Fibroblast of lung (primary cell): ENCODE measurements around the gene IGFBP2. TPM values are rescaled to one million over a fixed set of nuclear protein-coding genes. Genes with fewer than 3 reads are reported as not detected.

ENCODE experiments used
- DNase-seq, 2 donors: peaks; one replicate each; pipeline versions ENCODE4 v3.0.0 to v3.0.0-alpha.2; 2010; ENCODE audit warnings: low read depth in 2 of 2
- H2AFZ ChIP-seq: 2 replicates; pipeline ENCODE4 v1.5.1; 2012; ENCODE audit warnings: low read length, control low read depth, inconsistent platforms
- H3K27ac ChIP-seq: 2 replicates; pipeline ENCODE4 v1.5.1; 2011; ENCODE audit warnings: low read length, control low read depth; ENCODE audit not compliant: insufficient read depth
- H3K27me3 ChIP-seq: 2 replicates; pipeline ENCODE4 v1.5.1; 2011; ENCODE audit warnings: mild to moderate bottlenecking, low read length; ENCODE audit not compliant: control insufficient read depth, insufficient read depth
- H3K36me3 ChIP-seq: 2 replicates; pipeline ENCODE4 v1.5.1; 2011; ENCODE audit warnings: low read length; ENCODE audit not compliant: control insufficient read depth, insufficient read depth
- H3K4me1 ChIP-seq: 2 replicates; pipeline ENCODE4 v1.5.1; 2011; ENCODE audit warnings: low read length; ENCODE audit not compliant: control insufficient read depth, insufficient read depth; ENCODE audit errors: extremely low read depth
- H3K4me2 ChIP-seq: 2 replicates; pipeline ENCODE4 v1.5.1; 2011; ENCODE audit warnings: low read length, control low read depth; ENCODE audit not compliant: insufficient read depth; ENCODE audit errors: extremely low read depth
- H3K4me3 ChIP-seq, 4 experiments: fragments of 200-600 bp in 1 of 4; sonication (generic) in 1 of 4; replicated peaks in 1 of 4; 2 replicates each; pipeline ENCODE4 v1.5.1; 2011 to 2016; ENCODE audit warnings: low read length in 4 of 4, low read depth in 3 of 4, mild to moderate bottlenecking in 3 of 4, control low read depth in 2 of 4, inconsistent platforms in 1 of 4, mixed read lengths in 1 of 4; ENCODE audit not compliant: insufficient read depth in 1 of 4; ENCODE audit errors: control extremely low read depth in 1 of 4
- H3K79me2 ChIP-seq: 2 replicates; pipeline ENCODE4 v1.5.1; 2012; ENCODE audit warnings: mild to moderate bottlenecking, low read length, inconsistent platforms; ENCODE audit not compliant: control insufficient read depth, insufficient read depth
- H3K9ac ChIP-seq: 2 replicates; pipeline ENCODE4 v1.5.1; 2011; ENCODE audit warnings: mild to moderate bottlenecking, low read length, control low read depth; ENCODE audit not compliant: insufficient read depth
- H3K9me3 ChIP-seq: 2 replicates; pipeline ENCODE4 v1.5.1; 2012; ENCODE audit warnings: low read depth, low read length; ENCODE audit not compliant: control insufficient read depth, insufficient read depth
- H4K20me1 ChIP-seq: 2 replicates; pipeline ENCODE4 v1.5.1; 2011; ENCODE audit warnings: low read length; ENCODE audit not compliant: control insufficient read depth, insufficient read depth; ENCODE audit errors: extremely low read depth
- EZH2 ChIP-seq: IDR thresholded peaks from 2 replicates; pipeline ENCODE4 v1.5.1; 2012; ENCODE audit warnings: low read length, control low read depth, mild to moderate bottlenecking; ENCODE audit errors: missing control alignments
- polyA plus RNA-seq, 2 donors: library from polyadenylated mRNA; depleted of rRNA in 1 of 2; stranded (reverse) in 1 of 2; unstranded in 1 of 2; fragments of >200 nt; gene quantifications; 2 replicates each; pipeline ENCODE4 v1.2.1, GENCODE V29; 2011 to 2012; ENCODE audit warnings: missing spikeins in 1 of 2
- total RNA-seq: library from RNA; depleted of rRNA; stranded (reverse); fragments of >200 nt; gene quantifications from 2 replicates; pipeline ENCODE4 v1.2.1, GENCODE V29; 2014
- TF ChIP-seq, protein P1 (sequence below), 2 donors: IDR thresholded peaks in 1 of 2; conservative IDR thresholded peaks in 1 of 2; 1 replicate in 1 of 2; 2 replicates in 1 of 2; pipeline ENCODE4 v1.5.1; 2011 to 2012; ENCODE audit warnings: low read length in 2 of 2, control low read depth in 1 of 2, inconsistent platforms in 1 of 2, low read depth in 1 of 2, mild to moderate bottlenecking in 1 of 2

The IGFBP2 gene
- total and polyA plus RNA-seq, 2 donors (not counting 1 experiment from before 2014, with no cell fraction given) = 8.6 to 36.3 TPM

DNA sequence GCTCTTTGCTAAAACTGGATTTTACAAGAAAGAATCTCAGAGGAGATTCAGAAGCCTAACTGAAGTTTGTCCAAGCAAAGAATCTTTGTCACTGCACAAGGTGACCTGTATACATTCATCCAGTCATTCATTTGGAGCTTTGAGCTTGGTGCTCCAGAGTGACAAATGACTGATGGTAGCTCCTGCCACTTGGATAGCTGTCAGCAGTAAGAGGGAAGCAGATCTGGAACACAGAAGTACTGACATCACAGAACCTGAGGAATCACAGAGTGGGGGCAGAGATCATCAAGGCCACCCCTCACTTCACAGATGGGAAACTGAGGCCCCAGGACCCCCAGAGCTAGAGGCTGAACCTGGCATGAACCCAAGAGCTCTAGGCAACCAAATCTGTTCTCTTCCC is 28.8 kb upstream of the IGFBP2 start:
- no peak overlapping the region for H2AFZ ChIP-seq
- no peaks in the 10 kb centered on the region for H3K9me3 ChIP-seq
- no peak overlapping the region for H3K4me3 ChIP-seq
- no peaks in the 10 kb centered on the region for H3K79me2 ChIP-seq
- H3K36me3 ChIP-seq = no peaks in the 10 kb centered on the region
- H3K27ac ChIP-seq = no peak overlapping the region
- H3K27me3 ChIP-seq = peaks cover 12% of the 10 kb centered on the region
- TF ChIP-seq, protein P1, sequence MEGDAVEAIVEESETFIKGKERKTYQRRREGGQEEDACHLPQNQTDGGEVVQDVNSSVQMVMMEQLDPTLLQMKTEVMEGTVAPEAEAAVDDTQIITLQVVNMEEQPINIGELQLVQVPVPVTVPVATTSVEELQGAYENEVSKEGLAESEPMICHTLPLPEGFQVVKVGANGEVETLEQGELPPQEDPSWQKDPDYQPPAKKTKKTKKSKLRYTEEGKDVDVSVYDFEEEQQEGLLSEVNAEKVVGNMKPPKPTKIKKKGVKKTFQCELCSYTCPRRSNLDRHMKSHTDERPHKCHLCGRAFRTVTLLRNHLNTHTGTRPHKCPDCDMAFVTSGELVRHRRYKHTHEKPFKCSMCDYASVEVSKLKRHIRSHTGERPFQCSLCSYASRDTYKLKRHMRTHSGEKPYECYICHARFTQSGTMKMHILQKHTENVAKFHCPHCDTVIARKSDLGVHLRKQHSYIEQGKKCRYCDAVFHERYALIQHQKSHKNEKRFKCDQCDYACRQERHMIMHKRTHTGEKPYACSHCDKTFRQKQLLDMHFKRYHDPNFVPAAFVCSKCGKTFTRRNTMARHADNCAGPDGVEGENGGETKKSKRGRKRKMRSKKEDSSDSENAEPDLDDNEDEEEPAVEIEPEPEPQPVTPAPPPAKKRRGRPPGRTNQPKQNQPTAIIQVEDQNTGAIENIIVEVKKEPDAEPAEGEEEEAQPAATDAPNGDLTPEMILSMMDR (conservative IDR thresholded peaks at IDR 0.05 in 1 of 2, IDR thresholded peaks at IDR 0.05 in 1 of 2; ENCODE audit: low read depth in 1 of 2, low read length in 2 of 2) = no peak
- TF ChIP-seq EZH2 = no peak
- DNase-seq = no peak
- H3K4me2 ChIP-seq = no peak overlapping the region
- H4K20me1 ChIP-seq = no peaks in the 10 kb centered on the region
- no peak overlapping the region for H3K9ac ChIP-seq
- H3K4me1 ChIP-seq = no peaks in the 10 kb centered on the region

DNA sequence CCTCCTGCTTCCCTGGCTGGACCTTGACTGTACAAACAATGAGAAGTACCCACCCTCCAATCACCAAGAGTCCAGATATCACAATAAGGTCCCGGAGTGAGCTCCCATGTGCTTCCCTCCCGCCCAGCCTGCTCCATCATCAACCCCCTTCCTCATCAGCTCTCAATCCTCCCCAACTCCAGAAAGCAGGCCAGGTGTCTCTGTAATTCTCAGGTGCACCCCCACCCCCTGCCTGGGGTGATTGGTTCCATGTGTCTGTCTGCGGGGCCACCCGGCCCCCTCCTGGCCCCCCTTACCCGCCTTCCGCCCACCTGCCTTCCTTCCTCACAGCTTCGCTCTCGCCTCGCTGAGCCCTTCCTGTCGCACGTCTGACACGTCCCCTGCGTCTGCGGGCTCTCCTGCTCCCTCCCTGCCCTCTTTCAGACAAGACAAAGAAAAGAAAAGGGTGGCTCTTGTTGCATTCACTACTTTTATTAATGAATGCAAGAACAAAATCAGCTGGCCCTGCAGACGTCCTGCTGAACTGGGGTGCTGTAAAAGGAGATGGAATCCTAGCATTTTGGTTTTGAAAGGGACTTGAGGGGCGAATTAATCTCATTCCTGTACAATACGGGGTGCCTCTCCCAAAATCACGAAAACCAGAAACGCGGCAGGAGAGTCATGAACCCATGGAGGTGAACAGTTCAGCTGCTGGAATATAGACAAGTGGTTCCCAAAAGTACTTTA is 26.5 kb upstream of the IGFBP2 start:
- Histone ChIP-seq H4K20me1 (no peaks in the 10 kb centered on the region), H3K4me2 (no peak overlapping the region), H2AFZ (no peak overlapping the region), H3K27me3 (peaks cover 9% of the 10 kb centered on the region), H3K36me3 (no peaks in the 10 kb centered on the region), H3K79me2 (no peaks in the 10 kb centered on the region), H3K9me3 (no peaks in the 10 kb centered on the region), H3K9ac (no peak overlapping the region), H3K27ac (no peak overlapping the region), H3K4me3 (no peak overlapping the region), H3K4me1 (no peaks in the 10 kb centered on the region)
- TF ChIP-seq, protein P1 (conservative IDR thresholded peaks at IDR 0.05 in 1 of 2, IDR thresholded peaks at IDR 0.05 in 1 of 2; ENCODE audit: low read depth in 1 of 2, low read length in 2 of 2) = no peak
- TF ChIP-seq EZH2 = no peak
- no peak for DNase-seq

DNA sequence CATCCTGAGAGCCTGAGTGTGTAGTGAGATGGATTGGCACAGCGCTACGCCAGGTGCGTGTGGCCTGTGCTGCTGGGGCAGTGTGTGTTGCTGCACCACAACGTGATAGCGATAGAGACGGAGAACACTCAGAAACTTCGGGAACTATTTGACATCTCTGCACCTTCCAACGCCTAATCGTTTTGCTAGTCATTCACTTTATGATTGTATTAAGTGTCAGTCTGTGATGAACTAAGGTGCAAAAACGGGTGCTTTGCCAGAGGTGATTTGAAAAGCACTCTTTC is 26.0 kb upstream of the IGFBP2 start:
- Histone ChIP-seq H3K4me2 (no peak overlapping the region), H3K79me2 (no peaks in the 10 kb centered on the region), H2AFZ (no peak overlapping the region), H3K9me3 (no peaks in the 10 kb centered on the region), H4K20me1 (no peaks in the 10 kb centered on the region), H3K27ac (no peak overlapping the region), H3K36me3 (no peaks in the 10 kb centered on the region), H3K27me3 (peaks cover 9% of the 10 kb centered on the region), H3K9ac (no peak overlapping the region), H3K4me1 (no peaks in the 10 kb centered on the region), H3K4me3 (no peak overlapping the region)
- TF ChIP-seq, protein P1 (conservative IDR thresholded peaks at IDR 0.05 in 1 of 2, IDR thresholded peaks at IDR 0.05 in 1 of 2; ENCODE audit: low read depth in 1 of 2, low read length in 2 of 2) = no peak
- no peak for TF ChIP-seq EZH2
- no peak for DNase-seq
